ENCODE results near the gene SERPINI1.

SERPINI1 gene, protein sequence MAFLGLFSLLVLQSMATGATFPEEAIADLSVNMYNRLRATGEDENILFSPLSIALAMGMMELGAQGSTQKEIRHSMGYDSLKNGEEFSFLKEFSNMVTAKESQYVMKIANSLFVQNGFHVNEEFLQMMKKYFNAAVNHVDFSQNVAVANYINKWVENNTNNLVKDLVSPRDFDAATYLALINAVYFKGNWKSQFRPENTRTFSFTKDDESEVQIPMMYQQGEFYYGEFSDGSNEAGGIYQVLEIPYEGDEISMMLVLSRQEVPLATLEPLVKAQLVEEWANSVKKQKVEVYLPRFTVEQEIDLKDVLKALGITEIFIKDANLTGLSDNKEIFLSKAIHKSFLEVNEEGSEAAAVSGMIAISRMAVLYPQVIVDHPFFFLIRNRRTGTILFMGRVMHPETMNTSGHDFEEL
- total RNA-seq = 1.6 to 15.7 (median 4.0) reads per million in 17 experiments

GRCh38 chr3:167735233-167736138 is at the start of gene SERPINI1:
Gene SERPINI1 (plus strand): TSS chr3:167735721. CDS start chr3:167789129, 53,408 bp downstream.
- peak; percentile 87 to 94 (median 94) for DNase-seq

- no peak for DNase-seq
Measured at GRCh38 chr3:167691366-167691765, 44.2 kb upstream of the SERPINI1 start.

- no peak for DNase-seq
Measured at GRCh38 chr3:167694121-167694520, 41.4 kb upstream of the SERPINI1 start.

GRCh38 chr3:167700046-167700445 is 35.5 kb upstream of the SERPINI1 start:
- DNase-seq = no peak

DNA sequence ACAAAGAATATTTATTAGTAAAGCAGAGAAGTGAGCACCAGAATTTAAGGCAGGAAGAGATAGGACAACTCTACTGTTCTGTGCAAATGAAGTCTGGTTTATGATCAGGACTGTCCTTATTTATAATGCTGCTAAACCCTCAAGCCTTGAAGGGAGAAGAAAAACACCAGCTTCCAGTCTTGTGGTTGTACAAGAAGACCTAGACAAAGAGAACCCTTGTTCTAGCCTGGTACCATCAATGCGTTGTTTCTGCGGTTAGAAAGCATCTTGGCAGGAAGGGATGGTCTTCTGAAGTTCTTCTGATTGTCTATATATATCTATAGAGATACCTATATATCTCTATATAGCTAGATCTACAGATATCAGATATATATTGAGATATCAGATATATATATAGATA is 34.6 kb upstream of the SERPINI1 start:
- DNase-seq = no peak

DNA sequence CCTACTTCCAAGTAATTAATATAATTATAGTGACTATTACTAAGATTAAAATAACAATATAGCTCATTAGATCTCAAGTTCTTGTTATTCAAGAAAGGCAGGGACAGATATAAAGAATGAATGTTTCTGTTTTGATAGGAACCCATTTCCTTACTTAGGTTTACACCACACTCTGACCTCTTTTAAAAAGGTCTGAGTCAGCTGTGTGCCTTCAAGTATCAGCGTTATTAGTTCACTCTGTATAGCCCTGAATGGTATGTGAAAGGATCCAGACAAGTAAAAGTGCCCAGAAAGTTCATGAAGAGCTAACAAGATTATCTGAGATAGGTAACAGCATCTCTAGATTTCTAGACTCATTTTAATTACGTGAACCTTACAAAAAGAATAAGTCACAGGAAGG is 29.7 kb upstream of the SERPINI1 start:
- no peak for DNase-seq

DNA sequence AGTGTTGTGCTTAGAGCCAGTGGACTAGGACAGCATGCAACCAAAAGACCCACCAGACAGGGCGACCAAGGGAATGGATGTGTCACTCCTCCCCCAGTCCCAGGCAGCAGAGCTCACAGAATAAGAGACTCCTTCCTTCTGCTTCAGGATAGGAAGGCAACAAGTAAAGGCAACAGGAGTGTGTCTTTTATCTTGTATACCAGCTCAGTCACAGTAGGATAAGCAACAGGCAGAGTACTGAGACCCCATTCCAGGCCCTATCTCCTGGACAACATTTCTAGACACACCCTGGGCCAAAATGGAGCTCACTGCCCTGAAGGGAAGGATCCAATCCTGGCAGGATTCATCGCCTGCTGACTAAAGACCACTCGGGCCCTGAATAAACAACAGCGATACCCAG is 25.8 kb upstream of the SERPINI1 start:
- DNase-seq = no peak

GRCh38 chr3:167710552-167710951 is 25.0 kb upstream of the SERPINI1 start:
- no peak for DNase-seq

DNA sequence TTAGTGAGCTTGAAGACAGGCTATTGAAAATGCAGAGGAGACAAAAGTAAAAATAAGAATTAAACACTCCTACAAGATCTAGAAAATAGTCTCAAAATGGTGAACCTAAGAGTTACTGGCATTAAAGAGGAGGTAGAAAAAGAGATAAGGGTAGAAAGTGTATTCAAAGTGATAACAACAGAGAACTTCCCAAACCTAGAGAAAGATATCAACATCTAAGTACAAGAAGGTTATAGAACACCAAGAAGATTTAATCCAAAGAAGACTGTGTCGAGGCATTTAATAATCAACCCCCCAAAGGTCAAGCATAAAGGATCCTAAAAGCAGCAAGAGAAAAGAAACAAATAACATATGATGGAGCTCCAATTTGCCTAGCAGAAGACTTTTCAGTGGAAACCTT is 24.1 kb upstream of the SERPINI1 start:
- DNase-seq = no peak

DNA sequence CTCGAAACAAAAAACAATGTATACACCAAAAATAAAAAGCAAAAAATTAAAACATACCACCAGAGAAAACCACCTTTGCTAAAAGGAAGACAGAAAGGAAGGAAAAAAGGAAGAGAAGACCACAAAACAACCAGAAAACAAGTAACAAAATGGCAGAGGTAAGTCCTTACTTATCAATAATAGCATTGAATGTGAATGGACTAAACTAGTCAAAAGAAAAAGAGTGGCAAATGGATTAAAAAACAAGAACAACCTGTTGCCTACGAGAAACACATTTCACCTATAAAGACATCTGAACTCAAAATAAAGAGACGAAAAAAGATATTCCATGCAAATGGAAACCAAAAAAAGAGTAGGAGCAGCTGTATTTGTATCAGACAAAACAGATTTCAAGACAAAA is 23.1 kb upstream of the SERPINI1 start:
- no peak for DNase-seq

DNA sequence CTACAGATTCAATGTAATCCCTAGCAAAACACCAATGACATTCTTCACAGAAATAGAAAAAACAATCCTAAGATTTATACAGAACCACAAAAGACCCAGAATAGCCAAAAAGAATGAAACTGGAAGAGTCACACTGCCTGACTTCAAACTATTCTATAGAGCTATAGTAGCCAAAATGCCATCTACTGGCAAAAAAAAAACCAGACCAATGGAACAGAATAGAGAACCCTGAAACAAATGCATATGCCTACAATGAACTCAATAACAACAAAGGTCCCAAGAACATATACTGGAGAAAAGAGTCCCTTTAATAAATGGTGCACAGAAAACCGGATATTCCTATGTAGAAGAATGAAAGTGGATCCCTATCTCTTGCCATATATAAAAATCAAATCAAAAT is 20.6 kb upstream of the SERPINI1 start:
- DNase-seq = no peak

- DNase-seq = no peak
Measured at GRCh38 chr3:167716920-167717319, 18.6 kb upstream of the SERPINI1 start.

DNA sequence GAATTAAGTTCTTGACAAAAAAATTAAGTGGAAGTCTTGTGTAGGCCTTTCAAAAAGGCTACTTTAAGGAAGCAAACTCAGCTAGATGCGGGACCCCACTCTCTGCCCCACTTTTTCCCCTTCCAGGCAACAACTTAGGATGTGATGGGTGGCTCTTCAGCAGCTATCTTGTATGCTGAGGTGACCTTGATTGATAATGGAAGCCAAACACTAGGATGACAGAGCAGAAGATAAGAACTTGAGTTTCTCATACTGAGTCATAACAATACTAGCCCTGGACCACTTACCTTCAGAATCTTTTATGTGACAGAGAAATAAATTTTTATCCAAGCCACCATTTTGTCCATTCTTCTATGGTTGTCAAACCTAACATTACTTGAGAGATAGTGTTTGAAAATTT is 16.9 kb upstream of the SERPINI1 start:
- no peak for DNase-seq

GRCh38 chr3:167723025-167723512 is 12.5 kb upstream of the SERPINI1 start:
- no peak for DNase-seq

- no peak for DNase-seq
Measured at GRCh38 chr3:167723872-167724271, 11.6 kb upstream of the SERPINI1 start.

GRCh38 chr3:167728176-167728575 is 7.3 kb upstream of the SERPINI1 start:
- DNase-seq = no peak

DNA sequence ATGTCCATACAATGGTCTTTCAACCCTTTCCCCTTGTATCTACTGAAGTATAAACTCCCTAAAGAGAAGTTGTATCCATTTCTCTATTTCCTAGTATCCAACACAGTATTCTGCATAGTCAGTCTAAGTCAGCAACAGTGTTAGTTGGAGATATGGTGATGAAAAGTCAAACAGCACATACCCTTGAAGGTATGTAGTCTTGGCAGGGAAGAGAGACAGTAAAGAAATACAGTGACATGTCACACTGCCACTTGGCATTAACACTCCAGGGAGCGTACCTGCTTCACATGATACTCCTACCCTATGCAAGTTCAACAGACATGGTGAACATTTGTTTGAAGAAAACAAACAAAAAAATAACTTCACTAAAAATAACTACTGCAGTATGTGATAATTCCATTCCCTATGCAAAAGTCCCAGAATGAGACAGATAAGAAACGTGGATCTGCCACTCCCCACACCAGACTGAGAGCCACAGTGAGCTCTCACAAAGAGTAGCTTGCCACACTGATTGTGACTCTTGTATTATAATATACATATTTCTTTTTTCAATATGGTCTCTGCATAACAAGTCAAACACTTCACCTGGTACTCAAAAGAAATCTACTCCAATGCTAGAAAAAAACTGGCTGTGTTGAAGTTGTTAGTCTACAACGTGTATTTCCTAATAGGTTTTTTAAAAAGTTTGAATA is 6.7 kb upstream of the SERPINI1 start:
- no peak for DNase-seq

GRCh38 chr3:167729591-167729990 is 5.9 kb upstream of the SERPINI1 start:
- DNase-seq = no peak

DNA sequence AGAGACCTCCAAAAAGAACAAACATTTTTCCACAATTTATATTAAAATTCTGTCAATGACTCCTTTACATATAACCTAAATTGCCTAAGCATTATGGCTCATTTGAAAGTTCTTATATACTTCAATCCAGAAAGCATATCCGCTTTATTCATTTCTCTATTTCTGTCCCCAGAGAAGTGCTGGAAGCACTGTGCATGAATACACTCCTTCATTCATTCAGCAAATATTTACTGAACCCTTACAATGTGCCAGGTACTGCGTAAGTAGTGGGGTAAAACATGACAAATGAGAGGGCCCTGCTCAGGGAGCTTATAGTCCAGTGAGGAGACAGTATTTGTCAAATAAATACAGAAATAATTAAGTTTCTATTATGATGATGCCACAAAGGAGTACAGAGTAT is 4.1 kb upstream of the SERPINI1 start:
- DNase-seq = no peak

DNA sequence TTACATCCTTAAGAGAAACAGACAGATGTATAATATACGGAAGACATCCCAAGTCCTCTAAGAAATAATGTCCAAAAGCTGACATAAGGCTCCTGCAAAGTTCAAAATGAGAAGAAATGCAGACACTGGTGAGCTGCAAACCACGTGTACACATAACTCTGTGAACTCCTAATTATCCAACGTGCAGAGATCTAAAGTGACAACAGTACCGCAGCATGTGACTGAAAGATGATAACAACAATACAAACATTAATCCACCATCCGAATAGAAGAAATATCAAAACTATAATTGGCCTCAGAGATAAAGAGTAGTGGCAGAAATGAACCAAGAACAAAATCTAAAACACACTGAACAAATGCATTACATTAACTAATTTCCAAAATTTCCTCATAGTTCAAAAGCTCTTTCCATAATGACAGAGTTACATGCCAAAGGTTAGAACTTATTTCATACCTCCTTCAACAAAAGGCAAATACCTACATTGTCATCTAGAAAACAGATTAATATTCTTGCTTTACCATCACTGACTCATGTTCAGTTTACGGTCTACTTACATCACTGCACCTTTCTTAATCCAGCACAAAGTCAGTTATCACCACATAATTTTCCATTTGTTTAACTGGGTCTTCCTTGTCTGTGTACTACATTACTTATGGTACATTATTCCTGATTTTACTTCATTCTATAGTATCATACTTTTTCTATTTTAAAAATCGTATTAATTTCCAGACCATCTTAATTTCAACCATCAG is 3.0 kb upstream of the SERPINI1 start:
- no peak for DNase-seq

GRCh38 chr3:167733961-167734497 is 1.5 kb upstream of the SERPINI1 start:
- DNase-seq = peak in 3 of 4 experiments; percentile 25 to 41 (median 38)

Data from suppressor macrophage (primary cell).